PC-9 (cell line): ENCODE measurements around the gene B4GALT7.

ENCODE experiments used
- CTCF ChIP-seq: fragments of 200-600 bp; sonication (generic); conservative IDR thresholded peaks from 2 replicates; pipeline ENCODE4 v1.6.1; 2017; ENCODE audit warnings: mixed run types, antibody characterized with exemption, mild to moderate bottlenecking, moderate library complexity
- EZH2 ChIP-seq: fragments of 200-600 bp; sonication (generic); IDR thresholded peaks from 2 replicates; pipeline ENCODE4 v1.8.0; 2017; ENCODE audit warnings: antibody characterized with exemption, low read depth

- no peak for TF ChIP-seq CTCF
- TF ChIP-seq EZH2, result no peak
Measured at GRCh38 chr5:177593511-177593910, 6.4 kb upstream of the B4GALT7 start.
